ENCODE data around the gene ARHGEF19.
"Not testable (repeated sequence)": the region's sequence is repeated elsewhere in the genome, so short reads cannot be mapped to it uniquely, and the experiment has no call there.

ARHGEF19 gene

GRCh38 chr1:16235347-16235746, 22.9 kb upstream of the ARHGEF19 start:
- H3K27me3 ChIP-seq (ENCODE audit: insufficient read depth, low read length): no peaks in the 10 kb centered on the region
- no peak overlapping the region for H3K4me3 ChIP-seq (ENCODE audit: low read depth, low read length)
- H3K4me1 ChIP-seq (ENCODE audit: control insufficient read depth, insufficient read depth, low read length, unreplicated experiment): peaks cover 17% of the 10 kb centered on the region
- no peaks in the 10 kb centered on the region for H3K79me2 ChIP-seq (ENCODE audit: control insufficient read depth, insufficient read depth, low read length, unreplicated experiment)
- no peak overlapping the region for H2AFZ ChIP-seq (ENCODE audit: low read length, unreplicated experiment)
- no peaks in the 10 kb centered on the region for H3K36me3 ChIP-seq (ENCODE audit: insufficient read depth, low read length)
- no peak overlapping the region for H3K27ac ChIP-seq (ENCODE audit: low read depth, low read length)

GRCh38 chr1:16233431-16233830, 21.0 kb upstream of the ARHGEF19 start:
- H3K79me2 ChIP-seq (ENCODE audit: control insufficient read depth, insufficient read depth, low read length, unreplicated experiment): no peaks in the 10 kb centered on the region
- no peaks in the 10 kb centered on the region for H3K27me3 ChIP-seq (ENCODE audit: insufficient read depth, low read length)
- no peaks in the 10 kb centered on the region for H3K36me3 ChIP-seq (ENCODE audit: insufficient read depth, low read length)
- H3K4me1 ChIP-seq (ENCODE audit: control insufficient read depth, insufficient read depth, low read length, unreplicated experiment): peaks cover 17% of the 10 kb centered on the region
- no peak overlapping the region for H3K27ac ChIP-seq (ENCODE audit: low read depth, low read length)
- no peak overlapping the region for H2AFZ ChIP-seq (ENCODE audit: low read length, unreplicated experiment)
- no peak overlapping the region for H3K4me3 ChIP-seq (ENCODE audit: low read depth, low read length)

- Histone ChIP-seq H2AFZ (ENCODE audit: low read length, unreplicated experiment) (no peak overlapping the region), H3K27me3 (ENCODE audit: insufficient read depth, low read length) (peaks cover 8% of the 10 kb centered on the region), H3K36me3 (ENCODE audit: insufficient read depth, low read length) (no peaks in the 10 kb centered on the region), H3K4me3 (ENCODE audit: low read depth, low read length) (no peak overlapping the region), H3K79me2 (ENCODE audit: control insufficient read depth, insufficient read depth, low read length, unreplicated experiment) (no peaks in the 10 kb centered on the region), H3K4me1 (ENCODE audit: control insufficient read depth, insufficient read depth, low read length, unreplicated experiment) (peaks cover 9% of the 10 kb centered on the region), H3K27ac (ENCODE audit: low read depth, low read length) (no peak overlapping the region)
Observed at GRCh38 chr1:16232316-16232710, 19.9 kb upstream of the ARHGEF19 start.

- H3K79me2 ChIP-seq (ENCODE audit: control insufficient read depth, insufficient read depth, low read length, unreplicated experiment): no peaks in the 10 kb centered on the region
- H3K27me3 ChIP-seq (ENCODE audit: insufficient read depth, low read length): peaks cover 14% of the 10 kb centered on the region
- H3K27ac ChIP-seq (ENCODE audit: low read depth, low read length): no peak overlapping the region
- peaks cover 7% of the 10 kb centered on the region for H3K4me1 ChIP-seq (ENCODE audit: control insufficient read depth, insufficient read depth, low read length, unreplicated experiment)
- H3K4me3 ChIP-seq (ENCODE audit: low read depth, low read length): no peak overlapping the region
- H3K36me3 ChIP-seq (ENCODE audit: insufficient read depth, low read length): no peaks in the 10 kb centered on the region
- no peak overlapping the region for H2AFZ ChIP-seq (ENCODE audit: low read length, unreplicated experiment)
Observed at GRCh38 chr1:16231331-16232315, 19.2 kb upstream of the ARHGEF19 start.

- Histone ChIP-seq H3K79me2 (ENCODE audit: control insufficient read depth, insufficient read depth, low read length, unreplicated experiment) (no peaks in the 10 kb centered on the region), H3K36me3 (ENCODE audit: insufficient read depth, low read length) (no peaks in the 10 kb centered on the region), H3K4me3 (ENCODE audit: low read depth, low read length) (no peak overlapping the region), H2AFZ (ENCODE audit: low read length, unreplicated experiment) (no peak overlapping the region), H3K27me3 (ENCODE audit: insufficient read depth, low read length) (peaks cover 22% of the 10 kb centered on the region), H3K27ac (ENCODE audit: low read depth, low read length) (no peak overlapping the region), H3K4me1 (ENCODE audit: control insufficient read depth, insufficient read depth, low read length, unreplicated experiment) (no peaks in the 10 kb centered on the region)
Observed at GRCh38 chr1:16230744-16231143, 18.3 kb upstream of the ARHGEF19 start.

GRCh38 chr1:16229976-16230740, 17.7 kb upstream of the ARHGEF19 start:
- Histone ChIP-seq H3K27me3 (ENCODE audit: insufficient read depth, low read length) (peaks cover 22% of the 10 kb centered on the region), H3K27ac (ENCODE audit: low read depth, low read length) (no peak overlapping the region), H2AFZ (ENCODE audit: low read length, unreplicated experiment) (no peak overlapping the region), H3K4me1 (ENCODE audit: control insufficient read depth, insufficient read depth, low read length, unreplicated experiment) (no peaks in the 10 kb centered on the region), H3K4me3 (ENCODE audit: low read depth, low read length) (no peak overlapping the region), H3K79me2 (ENCODE audit: control insufficient read depth, insufficient read depth, low read length, unreplicated experiment) (no peaks in the 10 kb centered on the region), H3K36me3 (ENCODE audit: insufficient read depth, low read length) (no peaks in the 10 kb centered on the region)

- H3K27me3 ChIP-seq (ENCODE audit: insufficient read depth, low read length): peaks cover 22% of the 10 kb centered on the region
- no peak overlapping the region for H3K27ac ChIP-seq (ENCODE audit: low read depth, low read length)
- H2AFZ ChIP-seq (ENCODE audit: low read length, unreplicated experiment): no peak overlapping the region
- H3K4me3 ChIP-seq (ENCODE audit: low read depth, low read length): no peak overlapping the region
- no peaks in the 10 kb centered on the region for H3K4me1 ChIP-seq (ENCODE audit: control insufficient read depth, insufficient read depth, low read length, unreplicated experiment)
- no peaks in the 10 kb centered on the region for H3K36me3 ChIP-seq (ENCODE audit: insufficient read depth, low read length)
- H3K79me2 ChIP-seq (ENCODE audit: control insufficient read depth, insufficient read depth, low read length, unreplicated experiment): no peaks in the 10 kb centered on the region
Observed at GRCh38 chr1:16226490-16227179, 14.2 kb upstream of the ARHGEF19 start.

- Histone ChIP-seq H2AFZ (ENCODE audit: low read length, unreplicated experiment) (no peak overlapping the region), H3K79me2 (ENCODE audit: control insufficient read depth, insufficient read depth, low read length, unreplicated experiment) (no peaks in the 10 kb centered on the region), H3K27ac (ENCODE audit: low read depth, low read length) (no peak overlapping the region), H3K27me3 (ENCODE audit: insufficient read depth, low read length) (peaks cover 22% of the 10 kb centered on the region), H3K4me1 (ENCODE audit: control insufficient read depth, insufficient read depth, low read length, unreplicated experiment) (no peaks in the 10 kb centered on the region), H3K36me3 (ENCODE audit: insufficient read depth, low read length) (no peaks in the 10 kb centered on the region), H3K4me3 (ENCODE audit: low read depth, low read length) (no peak overlapping the region)
Observed at GRCh38 chr1:16226129-16226489, 13.7 kb upstream of the ARHGEF19 start.

- Histone ChIP-seq H3K4me1 (ENCODE audit: control insufficient read depth, insufficient read depth, low read length, unreplicated experiment) (no peaks in the 10 kb centered on the region), H2AFZ (ENCODE audit: low read length, unreplicated experiment) (no peak overlapping the region), H3K79me2 (ENCODE audit: control insufficient read depth, insufficient read depth, low read length, unreplicated experiment) (no peaks in the 10 kb centered on the region), H3K4me3 (ENCODE audit: low read depth, low read length) (no peak overlapping the region), H3K36me3 (ENCODE audit: insufficient read depth, low read length) (no peaks in the 10 kb centered on the region), H3K27ac (ENCODE audit: low read depth, low read length) (no peak overlapping the region), H3K27me3 (ENCODE audit: insufficient read depth, low read length) (peaks cover 22% of the 10 kb centered on the region)
Observed at GRCh38 chr1:16224472-16224871, 12.0 kb upstream of the ARHGEF19 start.

- not testable (repeated sequence) for H3K4me3 ChIP-seq (ENCODE audit: low read depth, low read length); H3K79me2 ChIP-seq (ENCODE audit: control insufficient read depth, insufficient read depth, low read length, unreplicated experiment); H2AFZ ChIP-seq (ENCODE audit: low read length, unreplicated experiment)
Observed at GRCh38 chr1:16222716-16223115, 10.3 kb upstream of the ARHGEF19 start.

More at GRCh38 chr1:16222716-16223115, 10.3 kb upstream of the ARHGEF19 start:
- H3K36me3 ChIP-seq (ENCODE audit: insufficient read depth, low read length); H3K4me1 ChIP-seq (ENCODE audit: control insufficient read depth, insufficient read depth, low read length, unreplicated experiment); H3K27ac ChIP-seq (ENCODE audit: low read depth, low read length): not testable (repeated sequence)
- peaks cover 18% of the 10 kb centered on the region for H3K27me3 ChIP-seq (ENCODE audit: insufficient read depth, low read length)

All from ACC112 (cell line).